K562 (cell line): ENCODE data around the gene MEA1. TPM values are rescaled to one million over a fixed set of nuclear protein-coding genes. Genes with fewer than 3 reads are reported as not detected.

Experiments
- CHAMP1 ChIP-seq: fragments of 450-650 bp; IDR thresholded peaks from 2 replicates; pipeline ENCODE4 v1.6.1; 2016; ENCODE audit warnings: mild to moderate bottlenecking
- FOXK2 ChIP-seq, 2 experiments: fragments of 450-650 bp; IDR thresholded peaks in 1 of 2; conservative IDR thresholded peaks in 1 of 2; 2 replicates each; pipeline ENCODE4 v1.6.1; 2016; ENCODE audit warnings: low read depth in 2 of 2, mild to moderate bottlenecking in 1 of 2
- GATA2 ChIP-seq: sonication (generic); formaldehyde crosslinking; IDR thresholded peaks from 2 replicates; pipeline ENCODE4 v1.4.0; 2020; ENCODE audit warnings: mild to moderate bottlenecking, missing genetic modification reagents
- GMEB1 ChIP-seq: fragments of 250-450 bp; sonication (Bioruptor Pico); IDR thresholded peaks from 2 replicates; pipeline ENCODE4 v1.4.0; 2020; ENCODE audit warnings: mild to moderate bottlenecking
- HEY1 ChIP-seq: fragments of 250-450 bp; sonication (Bioruptor Pico); IDR thresholded peaks from 2 replicates; pipeline ENCODE4 v1.5.0; 2020; ENCODE audit warnings: mild to moderate bottlenecking, moderate library complexity, borderline replicate concordance
- HNRNPH1 ChIP-seq: fragments of 200-400 bp; formaldehyde crosslinking; optimal IDR thresholded peaks from 2 replicates; pipeline ENCODE3; 2017; ENCODE audit warnings: low read depth, mild to moderate bottlenecking, low read length, moderate library complexity
- HNRNPLL ChIP-seq: fragments of 200-400 bp; formaldehyde crosslinking; IDR thresholded peaks from 2 replicates; pipeline ENCODE4 v1.6.1; 2017; ENCODE audit warnings: low read length, low read depth, mild to moderate bottlenecking; ENCODE audit not compliant: poor library complexity, severe bottlenecking
- MIER1 ChIP-seq: fragments of 450-650 bp; IDR thresholded peaks from 2 replicates; pipeline ENCODE4 v1.6.1; 2016; ENCODE audit warnings: antibody characterized with exemption, mild to moderate bottlenecking, low read depth
- NFRKB ChIP-seq: fragments of 450-650 bp; IDR thresholded peaks from 2 replicates; pipeline ENCODE4 v1.6.1; 2016; ENCODE audit warnings: low read depth
- NR3C1 ChIP-seq: sonication (generic); formaldehyde crosslinking; IDR thresholded peaks from 2 replicates; pipeline ENCODE4 v1.8.1; 2022; ENCODE audit warnings: missing genetic modification reagents
- VEZF1 ChIP-seq: fragments of 200-800 bp; sonication (Bioruptor generic); IDR thresholded peaks from 2 replicates; pipeline ENCODE4 v1.6.1; 2017; ENCODE audit warnings: missing genetic modification characterization, missing compliant biosample characterization
- ZBTB1 ChIP-seq: sonication (generic); formaldehyde crosslinking; IDR thresholded peaks from 2 replicates; pipeline ENCODE4 v1.8.1; 2023; ENCODE audit warnings: missing genetic modification reagents, low read depth, mild to moderate bottlenecking, borderline replicate concordance
- ZBTB17 ChIP-seq: fragments of 450-650 bp; formaldehyde crosslinking; IDR thresholded peaks from 2 replicates; pipeline ENCODE4 v1.4.0; 2020; ENCODE audit warnings: mild to moderate bottlenecking
- ZKSCAN3 ChIP-seq: fragments of 250-450 bp; sonication (Bioruptor Pico); IDR thresholded peaks from 2 replicates; pipeline ENCODE4 v1.4.0; 2020
- polyA plus RNA-seq, 8 experiments: library from polyadenylated mRNA; depleted of rRNA in 4 of 8; stranded (reverse) in 5 of 8; unstranded in 3 of 8; fragments of >200 nt; fragmentation: Nextera tagmentation in 2 of 8; fragmentation: Illumina TruSeq in 1 of 8; extraction: Ambion mirVana in 2 of 8; extraction: Trizol in 1 of 8; gene quantifications; 2 replicates each; pipeline versions ENCODE4 v1.2.1 to v1.2.3, GENCODE V29; 2011 to 2014; ENCODE audit warnings: inconsistent platforms in 1 of 8, missing spikeins in 1 of 8
- total RNA-seq, 7 experiments: library from RNA; depleted of rRNA in 6 of 7; stranded (reverse); fragments of >200 nt in 6 of 7; fragmentation: Illumina TruSeq in 2 of 7; extraction: Trizol in 2 of 7; gene quantifications; 2 replicates each; pipeline versions ENCODE4 v1.2.1 to v1.2.3, GENCODE V29; 2011 to 2021; ENCODE audit warnings: low replicate concordance in 1 of 7
- TF ChIP-seq, protein P1 (sequence below): fragments of 450-650 bp; IDR thresholded peaks from 2 replicates; pipeline ENCODE4 v1.6.1; 2014; ENCODE audit warnings: low read depth, mild to moderate bottlenecking, moderate library complexity, borderline replicate concordance
- TF ChIP-seq, protein P2 (sequence below): fragments of 450-650 bp; IDR thresholded peaks from 2 replicates; pipeline ENCODE4 v1.6.1; 2016; ENCODE audit warnings: missing biosample characterization, missing genetic modification characterization
- TF ChIP-seq, protein P3 (sequence below), 2 experiments: IDR thresholded peaks; 2 replicates each; pipeline ENCODE4 v1.6.1; 2011; ENCODE audit warnings: borderline replicate concordance in 1 of 2, control low read depth in 1 of 2, low read depth in 1 of 2, low read length in 1 of 2, mild to moderate bottlenecking in 1 of 2, mixed read lengths in 1 of 2, moderate library complexity in 1 of 2; ENCODE audit not compliant: insufficient read depth in 1 of 2, insufficient read length in 1 of 2, poor library complexity in 1 of 2, severe bottlenecking in 1 of 2; ENCODE audit errors: extremely low read depth in 1 of 2

Gene MEA1
- total and polyA plus RNA-seq, 9 of the 15 experiments (the other 6 are each of a cell fraction or from before 2014, with no cell fraction given), result 86.8 to 210 (median 152) TPM

DNA sequence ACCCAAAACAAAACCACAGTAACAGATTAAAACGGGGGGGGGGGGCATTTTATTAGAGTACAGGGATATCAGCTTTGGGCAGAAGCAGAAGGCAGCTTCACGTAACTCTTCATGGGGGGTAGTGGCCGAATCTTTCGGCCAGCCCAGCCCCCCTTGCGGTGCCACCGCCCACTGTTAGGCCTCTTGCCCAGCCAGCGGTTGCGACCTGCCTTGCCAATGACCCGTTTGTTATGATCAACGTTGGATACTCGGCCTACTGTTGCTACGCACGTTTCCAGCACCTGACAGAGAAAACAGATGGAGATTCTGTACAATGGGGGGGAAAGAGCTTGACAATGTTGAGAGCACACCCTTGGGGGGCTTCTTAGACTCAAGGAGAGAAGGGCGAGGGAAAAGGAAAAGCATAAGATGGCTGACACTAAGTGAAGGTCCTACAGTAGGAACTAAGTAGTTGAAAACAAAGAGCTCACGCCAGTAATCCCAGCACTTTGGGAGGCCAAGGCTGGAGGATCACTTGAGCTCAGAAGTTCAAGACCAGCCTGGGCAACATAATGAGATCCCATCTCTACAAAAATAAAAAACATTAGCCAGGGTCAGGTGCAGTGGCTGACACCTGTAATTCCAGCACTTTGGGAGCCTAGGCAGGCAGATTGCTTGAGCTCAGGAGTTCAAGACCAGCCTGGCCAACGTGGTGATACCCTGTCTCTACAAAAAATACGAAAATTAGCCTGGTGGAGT lies 40.6 kb upstream of the MEA1 start (continued):
- TF ChIP-seq FOXK2 (conservative IDR thresholded peaks at IDR 0.05 in 1 of 2, IDR thresholded peaks at IDR 0.05 in 1 of 2; ENCODE audit: low read depth in 2 of 2) (no peak), HNRNPH1 (no peak), MIER1 (0 out of 2 replicates have a peak, but pooled peaks have one; percentile 34), GATA2 (CRISPR knock-in tag) (no peak), ZBTB1 (no peak), GMEB1 (CRISPR knock-in tag) (no peak), ZKSCAN3 (CRISPR knock-in tag) (no peak), NR3C1 (CRISPR knock-in tag) (no peak), NFRKB (0 out of 2 replicates have a peak, but pooled peaks have one; percentile 6), HEY1 (CRISPR knock-in tag) (no peak), VEZF1 (CRISPR knock-in tag) (peak; percentile 17; the same call in 1 of the 2 replicates), HNRNPLL (peak; percentile 0), ZBTB17 (CRISPR knock-in tag) (no peak), CHAMP1 (no peak)
- TF ChIP-seq, protein P1, sequence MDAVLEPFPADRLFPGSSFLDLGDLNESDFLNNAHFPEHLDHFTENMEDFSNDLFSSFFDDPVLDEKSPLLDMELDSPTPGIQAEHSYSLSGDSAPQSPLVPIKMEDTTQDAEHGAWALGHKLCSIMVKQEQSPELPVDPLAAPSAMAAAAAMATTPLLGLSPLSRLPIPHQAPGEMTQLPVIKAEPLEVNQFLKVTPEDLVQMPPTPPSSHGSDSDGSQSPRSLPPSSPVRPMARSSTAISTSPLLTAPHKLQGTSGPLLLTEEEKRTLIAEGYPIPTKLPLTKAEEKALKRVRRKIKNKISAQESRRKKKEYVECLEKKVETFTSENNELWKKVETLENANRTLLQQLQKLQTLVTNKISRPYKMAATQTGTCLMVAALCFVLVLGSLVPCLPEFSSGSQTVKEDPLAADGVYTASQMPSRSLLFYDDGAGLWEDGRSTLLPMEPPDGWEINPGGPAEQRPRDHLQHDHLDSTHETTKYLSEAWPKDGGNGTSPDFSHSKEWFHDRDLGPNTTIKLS, result no peak
- TF ChIP-seq, protein P2, sequence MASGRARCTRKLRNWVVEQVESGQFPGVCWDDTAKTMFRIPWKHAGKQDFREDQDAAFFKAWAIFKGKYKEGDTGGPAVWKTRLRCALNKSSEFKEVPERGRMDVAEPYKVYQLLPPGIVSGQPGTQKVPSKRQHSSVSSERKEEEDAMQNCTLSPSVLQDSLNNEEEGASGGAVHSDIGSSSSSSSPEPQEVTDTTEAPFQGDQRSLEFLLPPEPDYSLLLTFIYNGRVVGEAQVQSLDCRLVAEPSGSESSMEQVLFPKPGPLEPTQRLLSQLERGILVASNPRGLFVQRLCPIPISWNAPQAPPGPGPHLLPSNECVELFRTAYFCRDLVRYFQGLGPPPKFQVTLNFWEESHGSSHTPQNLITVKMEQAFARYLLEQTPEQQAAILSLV (tag), result no peak
- TF ChIP-seq, protein P3, sequence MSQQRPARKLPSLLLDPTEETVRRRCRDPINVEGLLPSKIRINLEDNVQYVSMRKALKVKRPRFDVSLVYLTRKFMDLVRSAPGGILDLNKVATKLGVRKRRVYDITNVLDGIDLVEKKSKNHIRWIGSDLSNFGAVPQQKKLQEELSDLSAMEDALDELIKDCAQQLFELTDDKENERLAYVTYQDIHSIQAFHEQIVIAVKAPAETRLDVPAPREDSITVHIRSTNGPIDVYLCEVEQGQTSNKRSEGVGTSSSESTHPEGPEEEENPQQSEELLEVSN (IDR thresholded peaks at IDR 0.05; ENCODE audit: borderline replicate concordance in 1 of 2, extremely low read depth in 1 of 2, insufficient read depth in 1 of 2, insufficient read length in 1 of 2, low read depth in 1 of 2, low read length in 1 of 2, poor library complexity in 1 of 2, severe bottlenecking in 1 of 2), result no peak
